Islet precursor cell (in vitro differentiated cells): Measurements from ENCODE around the gene MESP1.

Experiments used
- DNase-seq: peaks from one replicate; pipeline ENCODE4 v3.0.0-alpha.2; 2018

MESP1 gene

GRCh38 chr15:89707577-89707976 lies 43.5 kb downstream of the MESP1 start:
- DNase-seq = no peak

- no peak for DNase-seq
Observed at GRCh38 chr15:89704411-89704810, 46.6 kb downstream of the MESP1 start.
